ENCODE data around the gene MEX3A. TPM values are rescaled to one million over a fixed set of nuclear protein-coding genes. Genes with fewer than 3 reads are reported as not detected.

MEX3A gene
- total RNA-seq, 2 experiments from 2014 or later, result 5.3 TPM

GRCh38 chr1:156079762-156080161 is 2.5 kb downstream of the MEX3A start:
- Histone ChIP-seq H3K4me1 (ENCODE audit: insufficient read depth, low read length, poor library complexity, severe bottlenecking) (peaks cover 44% of the 10 kb centered on the region), H3K4me3 (ENCODE audit: low read depth, low read length, poor library complexity, severe bottlenecking) (no peak overlapping the region), H3K27ac (ENCODE audit: low read depth, low read length, poor library complexity, severe bottlenecking) (no peak overlapping the region), H3K4me2 (ENCODE audit: low read length) (no peak overlapping the region), H3K36me3 (ENCODE audit: insufficient read depth, low read length) (no peaks in the 10 kb centered on the region), H2AFZ (ENCODE audit: low read length) (no peak overlapping the region), H3K79me2 (ENCODE audit: insufficient read depth, low read depth, low read length) (0 out of 2 replicates have a peak, but pooled peaks cover 3% of the 10 kb centered on the region), H3K9me2 (ENCODE audit: insufficient read depth, low read length) (no peaks in the 10 kb centered on the region), H4K20me1 (ENCODE audit: insufficient read depth, low read length) (no peaks in the 10 kb centered on the region), H3K9me3 (ENCODE audit: low read length) (no peaks in the 10 kb centered on the region)
- TF ChIP-seq CTCF (conservative IDR thresholded peaks at IDR 0.05; ENCODE audit: low read length), result no peak
- TF ChIP-seq EZH2phosphoT487 (IDR thresholded peaks at IDR 0.05; ENCODE audit: borderline replicate concordance, low read depth, low read length), result no peak
- intact Hi-C loops (cut with micrococcal nuclease; ENCODE audit: unreplicated experiment), result no loop called here
- BruUV-seq (replicated peaks), result no TSS peak
- DNase-seq (ENCODE audit: low spot score), result no peak
- POLR2A ChIA-PET, result no interaction called here
- CTCF ChIA-PET (ENCODE audit: unreplicated experiment), result no interaction called here

GRCh38 chr1:156078728-156079127 is 3.5 kb downstream of the MEX3A start:
- no peaks in the 10 kb centered on the region for H3K9me3 ChIP-seq (ENCODE audit: low read length)
- BruUV-seq (replicated peaks), result no TSS peak
- no peaks in the 10 kb centered on the region for H4K20me1 ChIP-seq (ENCODE audit: insufficient read depth, low read length)
- H3K4me3 ChIP-seq (ENCODE audit: low read depth, low read length, poor library complexity, severe bottlenecking), result no peak overlapping the region
- ChIA-PET POLR2A (no interaction called here), CTCF (ENCODE audit: unreplicated experiment) (no interaction called here)
- H3K9me2 ChIP-seq (ENCODE audit: insufficient read depth, low read length), result no peaks in the 10 kb centered on the region
- H3K36me3 ChIP-seq (ENCODE audit: insufficient read depth, low read length), result no peaks in the 10 kb centered on the region
- DNase-seq (ENCODE audit: low spot score), result no peak
- H3K4me1 ChIP-seq (ENCODE audit: insufficient read depth, low read length, poor library complexity, severe bottlenecking), result peaks cover 39% of the 10 kb centered on the region
- no peak for TF ChIP-seq CTCF (conservative IDR thresholded peaks at IDR 0.05; ENCODE audit: low read length)
- no peak for TF ChIP-seq EZH2phosphoT487 (IDR thresholded peaks at IDR 0.05; ENCODE audit: borderline replicate concordance, low read depth, low read length)
- H2AFZ ChIP-seq (ENCODE audit: low read length), result no peak overlapping the region
- no peak overlapping the region for H3K4me2 ChIP-seq (ENCODE audit: low read length)
- H3K79me2 ChIP-seq (ENCODE audit: insufficient read depth, low read depth, low read length), result 0 out of 2 replicates have a peak, but pooled peaks cover 3% of the 10 kb centered on the region
- no peak overlapping the region for H3K27ac ChIP-seq (ENCODE audit: low read depth, low read length, poor library complexity, severe bottlenecking)
- intact Hi-C loops (cut with micrococcal nuclease; ENCODE audit: unreplicated experiment), result no loop called here

GRCh38 chr1:156077430-156077760 is 4.9 kb downstream of the MEX3A start:
- Histone ChIP-seq H2AFZ (ENCODE audit: low read length) (no peak overlapping the region), H4K20me1 (ENCODE audit: insufficient read depth, low read length) (no peaks in the 10 kb centered on the region), H3K27ac (ENCODE audit: low read depth, low read length, poor library complexity, severe bottlenecking) (no peak overlapping the region), H3K4me3 (ENCODE audit: low read depth, low read length, poor library complexity, severe bottlenecking) (no peak overlapping the region), H3K4me2 (ENCODE audit: low read length) (no peak overlapping the region; the same call in 1 of the 2 replicates), H3K9me2 (ENCODE audit: insufficient read depth, low read length) (no peaks in the 10 kb centered on the region), H3K4me1 (ENCODE audit: insufficient read depth, low read length, poor library complexity, severe bottlenecking) (peaks cover 32% of the 10 kb centered on the region), H3K9me3 (ENCODE audit: low read length) (no peaks in the 10 kb centered on the region), H3K79me2 (ENCODE audit: insufficient read depth, low read depth, low read length) (0 out of 2 replicates have a peak, but pooled peaks cover 3% of the 10 kb centered on the region), H3K36me3 (ENCODE audit: insufficient read depth, low read length) (no peaks in the 10 kb centered on the region)
- ChIA-PET CTCF (ENCODE audit: unreplicated experiment) (no interaction called here), POLR2A (no interaction called here)
- intact Hi-C loops (cut with micrococcal nuclease; ENCODE audit: unreplicated experiment), result no loop called here
- no TSS peak for BruUV-seq (replicated peaks)
- no peak for DNase-seq (ENCODE audit: low spot score)
- TF ChIP-seq EZH2phosphoT487 (IDR thresholded peaks at IDR 0.05; ENCODE audit: borderline replicate concordance, low read depth, low read length) (no peak), CTCF (conservative IDR thresholded peaks at IDR 0.05; ENCODE audit: low read length) (no peak)

Measured in OCI-LY7 (cell line).